ENCODE measurements around the gene PSME3. TPM values are rescaled to one million over a fixed set of nuclear protein-coding genes. Genes with fewer than 3 reads are reported as not detected.

Gene PSME3
- total and polyA plus RNA-seq, 2 of the 13 experiments (the other 11 are each of a cell fraction or from before 2014, with no cell fraction given) = 66.3 to 135 TPM

- TF ChIP-seq, protein P1, sequence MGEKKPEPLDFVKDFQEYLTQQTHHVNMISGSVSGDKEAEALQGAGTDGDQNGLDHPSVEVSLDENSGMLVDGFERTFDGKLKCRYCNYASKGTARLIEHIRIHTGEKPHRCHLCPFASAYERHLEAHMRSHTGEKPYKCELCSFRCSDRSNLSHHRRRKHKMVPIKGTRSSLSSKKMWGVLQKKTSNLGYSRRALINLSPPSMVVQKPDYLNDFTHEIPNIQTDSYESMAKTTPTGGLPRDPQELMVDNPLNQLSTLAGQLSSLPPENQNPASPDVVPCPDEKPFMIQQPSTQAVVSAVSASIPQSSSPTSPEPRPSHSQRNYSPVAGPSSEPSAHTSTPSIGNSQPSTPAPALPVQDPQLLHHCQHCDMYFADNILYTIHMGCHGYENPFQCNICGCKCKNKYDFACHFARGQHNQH (CRISPR knock-in tag; IDR thresholded peaks at IDR 0.05) = no peak
- TF ChIP-seq SKI (IDR thresholded peaks at IDR 0.05; ENCODE audit: partially characterized antibody) (peak; percentile 13), KLF16 (CRISPR knock-in tag; IDR thresholded peaks at IDR 0.05) (no peak; a peak in 1 of 4 replicates), ATF1 (CRISPR knock-in tag; IDR thresholded peaks at IDR 0.05) (no peak), ZNF383 (CRISPR knock-in tag; IDR thresholded peaks at IDR 0.05; ENCODE audit: borderline replicate concordance) (no peak), HNF1A (IDR thresholded peaks at IDR 0.05; ENCODE audit: low read depth) (no peak), HNF1A (CRISPR knock-in tag; IDR thresholded peaks at IDR 0.05; ENCODE audit: borderline replicate concordance) (peak; percentile 23; the same call in 1 of the 2 replicates), ZNF703 (CRISPR knock-in tag; IDR thresholded peaks at IDR 0.05; ENCODE audit: borderline replicate concordance) (no peak), ZNF230 (CRISPR knock-in tag; IDR thresholded peaks at IDR 0.05) (no peak; the same call in 1 of the 2 replicates), ZBTB7A (CRISPR knock-in tag; IDR thresholded peaks at IDR 0.05) (peak; percentile 68; the same call in 1 of the 2 replicates), PHF20 (CRISPR knock-in tag; IDR thresholded peaks at IDR 0.05) (no peak), JUND (CRISPR knock-in tag; IDR thresholded peaks at IDR 0.05) (no peak), SALL1 (CRISPR knock-in tag; IDR thresholded peaks at IDR 0.05) (peak; percentile 86), ZNF589 (CRISPR knock-in tag; conservative IDR thresholded peaks at IDR 0.05) (no peak), ZNF883 (CRISPR knock-in tag; IDR thresholded peaks at IDR 0.05; ENCODE audit: not compliant biosample characterization) (no peak), ZSCAN5A (CRISPR knock-in tag; IDR thresholded peaks at IDR 0.05; ENCODE audit: borderline replicate concordance) (no peak), RCOR2 (CRISPR knock-in tag; IDR thresholded peaks at IDR 0.05) (no peak)
- TF ChIP-seq, protein P2, sequence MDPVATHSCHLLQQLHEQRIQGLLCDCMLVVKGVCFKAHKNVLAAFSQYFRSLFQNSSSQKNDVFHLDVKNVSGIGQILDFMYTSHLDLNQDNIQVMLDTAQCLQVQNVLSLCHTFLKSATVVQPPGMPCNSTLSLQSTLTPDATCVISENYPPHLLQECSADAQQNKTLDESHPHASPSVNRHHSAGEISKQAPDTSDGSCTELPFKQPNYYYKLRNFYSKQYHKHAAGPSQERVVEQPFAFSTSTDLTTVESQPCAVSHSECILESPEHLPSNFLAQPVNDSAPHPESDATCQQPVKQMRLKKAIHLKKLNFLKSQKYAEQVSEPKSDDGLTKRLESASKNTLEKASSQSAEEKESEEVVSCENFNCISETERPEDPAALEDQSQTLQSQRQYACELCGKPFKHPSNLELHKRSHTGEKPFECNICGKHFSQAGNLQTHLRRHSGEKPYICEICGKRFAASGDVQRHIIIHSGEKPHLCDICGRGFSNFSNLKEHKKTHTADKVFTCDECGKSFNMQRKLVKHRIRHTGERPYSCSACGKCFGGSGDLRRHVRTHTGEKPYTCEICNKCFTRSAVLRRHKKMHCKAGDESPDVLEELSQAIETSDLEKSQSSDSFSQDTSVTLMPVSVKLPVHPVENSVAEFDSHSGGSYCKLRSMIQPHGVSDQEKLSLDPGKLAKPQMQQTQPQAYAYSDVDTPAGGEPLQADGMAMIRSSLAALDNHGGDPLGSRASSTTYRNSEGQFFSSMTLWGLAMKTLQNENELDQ (CRISPR knock-in tag; IDR thresholded peaks at IDR 0.05; ENCODE audit: borderline replicate concordance) = no peak
These were observed 45.1 kb downstream of the PSME3 start (continued) for GRCh38 chr17:42878123-42878880.

Measured in HepG2 (cell line).